Hepatocyte (in vitro differentiated cells): Measurements from ENCODE around the gene SRSF8.

Experiments used
- EZH2 ChIP-seq: fragments of 200-600 bp; sonication (generic); IDR thresholded peaks from 2 replicates; pipeline ENCODE4 v1.6.1; 2016; ENCODE audit warnings: antibody characterized with exemption, mild to moderate bottlenecking, borderline replicate concordance
- TF ChIP-seq, protein P1 (sequence below): fragments of 200-600 bp; sonication (generic); IDR thresholded peaks from 2 replicates; pipeline ENCODE4 v1.5.1; 2016; ENCODE audit warnings: antibody characterized with exemption, mild to moderate bottlenecking; ENCODE audit not compliant: poor library complexity

DNA sequence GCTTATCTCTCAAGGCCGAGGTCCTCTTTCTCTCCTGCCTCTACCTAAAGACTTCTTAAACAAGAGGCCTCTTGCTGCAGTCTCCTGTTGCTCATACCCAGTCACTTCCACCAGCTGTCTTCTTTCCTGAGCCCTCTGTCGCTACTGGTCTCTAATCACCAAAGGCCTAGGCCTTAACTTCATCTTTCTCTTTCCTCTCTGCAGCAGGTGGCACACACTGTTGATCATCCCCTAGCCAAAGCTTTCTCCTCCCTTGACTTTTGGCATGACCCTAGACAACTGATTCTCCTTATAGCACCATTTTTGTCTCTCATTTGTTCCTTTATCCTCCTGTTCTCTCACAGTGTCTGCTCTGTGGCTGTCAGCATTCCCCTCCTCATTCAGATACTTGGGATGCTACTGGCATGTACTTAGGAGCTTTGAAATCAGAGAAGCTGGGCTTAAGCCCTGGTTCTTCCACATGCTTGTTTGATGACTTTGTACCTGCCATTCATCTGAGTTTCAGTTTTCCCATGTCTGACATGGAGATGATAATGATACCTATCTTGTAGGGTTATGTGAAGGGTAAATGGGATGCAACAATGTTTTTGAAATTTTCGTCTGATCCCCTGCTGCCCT lies 45.3 kb downstream of the SRSF8 start:
- TF ChIP-seq, protein P1, sequence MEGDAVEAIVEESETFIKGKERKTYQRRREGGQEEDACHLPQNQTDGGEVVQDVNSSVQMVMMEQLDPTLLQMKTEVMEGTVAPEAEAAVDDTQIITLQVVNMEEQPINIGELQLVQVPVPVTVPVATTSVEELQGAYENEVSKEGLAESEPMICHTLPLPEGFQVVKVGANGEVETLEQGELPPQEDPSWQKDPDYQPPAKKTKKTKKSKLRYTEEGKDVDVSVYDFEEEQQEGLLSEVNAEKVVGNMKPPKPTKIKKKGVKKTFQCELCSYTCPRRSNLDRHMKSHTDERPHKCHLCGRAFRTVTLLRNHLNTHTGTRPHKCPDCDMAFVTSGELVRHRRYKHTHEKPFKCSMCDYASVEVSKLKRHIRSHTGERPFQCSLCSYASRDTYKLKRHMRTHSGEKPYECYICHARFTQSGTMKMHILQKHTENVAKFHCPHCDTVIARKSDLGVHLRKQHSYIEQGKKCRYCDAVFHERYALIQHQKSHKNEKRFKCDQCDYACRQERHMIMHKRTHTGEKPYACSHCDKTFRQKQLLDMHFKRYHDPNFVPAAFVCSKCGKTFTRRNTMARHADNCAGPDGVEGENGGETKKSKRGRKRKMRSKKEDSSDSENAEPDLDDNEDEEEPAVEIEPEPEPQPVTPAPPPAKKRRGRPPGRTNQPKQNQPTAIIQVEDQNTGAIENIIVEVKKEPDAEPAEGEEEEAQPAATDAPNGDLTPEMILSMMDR, result no peak
- no peak for TF ChIP-seq EZH2
